Mesothelial cell of epicardium (in vitro differentiated cells): ENCODE measurements around the gene IGSF5. TPM values are rescaled to one million over a fixed set of nuclear protein-coding genes. Genes with fewer than 3 reads are reported as not detected.

Source experiments
- DNase-seq, 2 experiments: peaks; one replicate each; pipeline ENCODE4 v3.0.0; 2021; ENCODE audit warnings: low spot score in 2 of 2; ENCODE audit not compliant: unreplicated experiment in 2 of 2
- H3K27ac Mint-ChIP-seq: 2 replicates; pipeline ENCODE4 v1.8.0; 2021; ENCODE audit warnings: mixed read lengths
- H3K27me3 Mint-ChIP-seq: 2 replicates; pipeline ENCODE4 v1.8.0; 2021; ENCODE audit warnings: low read depth, mixed read lengths
- H3K36me3 Mint-ChIP-seq: 2 replicates; pipeline ENCODE4 v1.8.0; 2021; ENCODE audit warnings: mixed read lengths
- H3K4me1 Mint-ChIP-seq: 2 replicates; pipeline ENCODE4 v1.8.0; 2021; ENCODE audit warnings: mixed read lengths
- H3K4me3 Mint-ChIP-seq: 2 replicates; pipeline ENCODE4 v1.8.0; 2021; ENCODE audit warnings: mild to moderate bottlenecking, moderate library complexity, mixed read lengths
- H3K9me3 Mint-ChIP-seq: 2 replicates; pipeline ENCODE4 v1.8.0; 2021; ENCODE audit warnings: mixed read lengths
- CTCF ChIP-seq: fragments of 200-600 bp; sonication (generic); IDR thresholded peaks from one replicate; pipeline ENCODE4 v1.5.0; 2021; ENCODE audit warnings: antibody characterized with exemption; ENCODE audit not compliant: unreplicated experiment
- total RNA-seq: library from RNA; stranded (reverse); gene quantifications from 3 replicates; pipeline ENCODE4 v1.2.1, GENCODE V29; 2021

Gene IGSF5
- total RNA-seq, 1 donor from 2014 or later = 2.2 TPM

- Mint-ChIP-seq H3K27ac (no peak overlapping the region), H3K36me3 (peaks cover 7% of the 10 kb centered on the region), H3K9me3 (peaks cover 27% of the 10 kb centered on the region), H3K27me3 (no peaks in the 10 kb centered on the region), H3K4me1 (no peaks in the 10 kb centered on the region), H3K4me3 (no peak overlapping the region)
- no peak for DNase-seq
- TF ChIP-seq CTCF = no peak
Observed at GRCh38 chr21:39822042-39822441, 77.1 kb downstream of the IGSF5 start.

GRCh38 chr21:39825250-39825649 lies 80.3 kb downstream of the IGSF5 start:
- no peak for DNase-seq
- Mint-ChIP-seq H3K36me3 (peaks cover 9% of the 10 kb centered on the region), H3K27ac (no peak overlapping the region), H3K4me3 (no peak overlapping the region), H3K9me3 (peaks cover 42% of the 10 kb centered on the region), H3K27me3 (no peaks in the 10 kb centered on the region), H3K4me1 (no peaks in the 10 kb centered on the region)
- TF ChIP-seq CTCF = no peak

- H3K9me3 Mint-ChIP-seq = peaks cover 15% of the 10 kb centered on the region
- no peak for DNase-seq
- H3K27me3 Mint-ChIP-seq = no peaks in the 10 kb centered on the region
- peaks cover 2% of the 10 kb centered on the region for H3K4me1 Mint-ChIP-seq
- no peak overlapping the region for H3K27ac Mint-ChIP-seq
- H3K4me3 Mint-ChIP-seq = no peak overlapping the region
- peaks cover 1% of the 10 kb centered on the region for H3K36me3 Mint-ChIP-seq
- no peak for TF ChIP-seq CTCF
Observed at GRCh38 chr21:39834543-39834942, 89.6 kb downstream of the IGSF5 start.

- Mint-ChIP-seq H3K27me3 (no peaks in the 10 kb centered on the region), H3K9me3 (peaks cover 10% of the 10 kb centered on the region), H3K4me1 (peaks cover 9% of the 10 kb centered on the region), H3K4me3 (no peak overlapping the region), H3K36me3 (no peaks in the 10 kb centered on the region), H3K27ac (no peak overlapping the region)
- DNase-seq = no peak
- TF ChIP-seq CTCF = no peak
Observed at GRCh38 chr21:39837861-39838359, 92.9 kb downstream of the IGSF5 start.

GRCh38 chr21:39840373-39841097 lies 95.6 kb downstream of the IGSF5 start:
- peaks cover under 1% of the 10 kb centered on the region for H3K9me3 Mint-ChIP-seq
- peaks cover 14% of the 10 kb centered on the region for H3K4me1 Mint-ChIP-seq
- no peak overlapping the region for H3K27ac Mint-ChIP-seq
- no peak for DNase-seq
- H3K27me3 Mint-ChIP-seq = no peaks in the 10 kb centered on the region
- H3K4me3 Mint-ChIP-seq = no peak overlapping the region
- H3K36me3 Mint-ChIP-seq = peaks cover 2% of the 10 kb centered on the region
- TF ChIP-seq CTCF = no peak
